Liver (tissue), 3 donors: Measurements from ENCODE around the gene MARK1.

ENCODE experiments used
- FOXA1 ChIP-seq: IDR thresholded peaks from 2 replicates; pipeline ENCODE4 v1.6.1; 2016; ENCODE audit warnings: antibody characterized with exemption
- RAD21 ChIP-seq, 2 donors: IDR thresholded peaks; 2 replicates each; pipeline ENCODE4 v1.6.1; 2016; ENCODE audit warnings: antibody characterized with exemption in 2 of 2, mild to moderate bottlenecking in 2 of 2
- SP1 ChIP-seq: IDR thresholded peaks from 2 replicates; pipeline ENCODE4 v1.6.1; 2018; ENCODE audit warnings: antibody characterized with exemption, mild to moderate bottlenecking
- TAF1 ChIP-seq: conservative IDR thresholded peaks from 2 replicates; pipeline ENCODE4 v1.6.1; 2016; ENCODE audit warnings: antibody characterized with exemption, mild to moderate bottlenecking
- TF ChIP-seq, protein P1 (sequence below): IDR thresholded peaks from 2 replicates; pipeline ENCODE4 v1.6.1; 2016; ENCODE audit warnings: antibody characterized with exemption, mild to moderate bottlenecking
- TF ChIP-seq, protein P2 (sequence below): fragments of 150-350 bp; IDR thresholded peaks from 2 replicates; pipeline ENCODE4 v1.5.1; 2017; ENCODE audit warnings: improper control_type of control experiment, low read depth, low read length; ENCODE audit not compliant: missing input control
- TF ChIP-seq, protein P3 (sequence below): IDR thresholded peaks from 2 replicates; pipeline ENCODE4 v1.6.1; 2016; ENCODE audit warnings: antibody characterized with exemption
- donor health status: healthy.
- donor health status: healthy.

DNA sequence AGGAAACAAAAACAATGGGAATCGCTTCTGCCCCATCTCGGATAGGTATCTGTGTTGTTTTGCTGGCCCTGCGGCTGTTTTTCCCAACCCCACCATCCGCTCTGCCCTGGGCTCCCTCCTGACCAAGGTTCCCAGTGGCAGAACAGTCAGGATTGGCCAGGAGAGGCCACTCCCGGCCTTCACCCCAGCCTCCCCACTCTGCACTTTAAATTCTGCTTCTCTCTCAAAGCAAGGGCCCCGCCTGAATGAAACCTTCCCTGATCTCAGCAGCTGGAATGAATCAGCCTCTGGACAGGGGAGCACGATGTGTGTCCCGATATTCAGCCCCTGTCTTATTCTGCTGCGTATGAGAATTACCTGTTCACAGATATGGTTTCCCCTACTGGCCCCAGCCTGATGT is 178.5 kb downstream of the MARK1 start:
- TF ChIP-seq, protein P1, sequence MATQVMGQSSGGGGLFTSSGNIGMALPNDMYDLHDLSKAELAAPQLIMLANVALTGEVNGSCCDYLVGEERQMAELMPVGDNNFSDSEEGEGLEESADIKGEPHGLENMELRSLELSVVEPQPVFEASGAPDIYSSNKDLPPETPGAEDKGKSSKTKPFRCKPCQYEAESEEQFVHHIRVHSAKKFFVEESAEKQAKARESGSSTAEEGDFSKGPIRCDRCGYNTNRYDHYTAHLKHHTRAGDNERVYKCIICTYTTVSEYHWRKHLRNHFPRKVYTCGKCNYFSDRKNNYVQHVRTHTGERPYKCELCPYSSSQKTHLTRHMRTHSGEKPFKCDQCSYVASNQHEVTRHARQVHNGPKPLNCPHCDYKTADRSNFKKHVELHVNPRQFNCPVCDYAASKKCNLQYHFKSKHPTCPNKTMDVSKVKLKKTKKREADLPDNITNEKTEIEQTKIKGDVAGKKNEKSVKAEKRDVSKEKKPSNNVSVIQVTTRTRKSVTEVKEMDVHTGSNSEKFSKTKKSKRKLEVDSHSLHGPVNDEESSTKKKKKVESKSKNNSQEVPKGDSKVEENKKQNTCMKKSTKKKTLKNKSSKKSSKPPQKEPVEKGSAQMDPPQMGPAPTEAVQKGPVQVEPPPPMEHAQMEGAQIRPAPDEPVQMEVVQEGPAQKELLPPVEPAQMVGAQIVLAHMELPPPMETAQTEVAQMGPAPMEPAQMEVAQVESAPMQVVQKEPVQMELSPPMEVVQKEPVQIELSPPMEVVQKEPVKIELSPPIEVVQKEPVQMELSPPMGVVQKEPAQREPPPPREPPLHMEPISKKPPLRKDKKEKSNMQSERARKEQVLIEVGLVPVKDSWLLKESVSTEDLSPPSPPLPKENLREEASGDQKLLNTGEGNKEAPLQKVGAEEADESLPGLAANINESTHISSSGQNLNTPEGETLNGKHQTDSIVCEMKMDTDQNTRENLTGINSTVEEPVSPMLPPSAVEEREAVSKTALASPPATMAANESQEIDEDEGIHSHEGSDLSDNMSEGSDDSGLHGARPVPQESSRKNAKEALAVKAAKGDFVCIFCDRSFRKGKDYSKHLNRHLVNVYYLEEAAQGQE = no peak
- TF ChIP-seq, protein P2, sequence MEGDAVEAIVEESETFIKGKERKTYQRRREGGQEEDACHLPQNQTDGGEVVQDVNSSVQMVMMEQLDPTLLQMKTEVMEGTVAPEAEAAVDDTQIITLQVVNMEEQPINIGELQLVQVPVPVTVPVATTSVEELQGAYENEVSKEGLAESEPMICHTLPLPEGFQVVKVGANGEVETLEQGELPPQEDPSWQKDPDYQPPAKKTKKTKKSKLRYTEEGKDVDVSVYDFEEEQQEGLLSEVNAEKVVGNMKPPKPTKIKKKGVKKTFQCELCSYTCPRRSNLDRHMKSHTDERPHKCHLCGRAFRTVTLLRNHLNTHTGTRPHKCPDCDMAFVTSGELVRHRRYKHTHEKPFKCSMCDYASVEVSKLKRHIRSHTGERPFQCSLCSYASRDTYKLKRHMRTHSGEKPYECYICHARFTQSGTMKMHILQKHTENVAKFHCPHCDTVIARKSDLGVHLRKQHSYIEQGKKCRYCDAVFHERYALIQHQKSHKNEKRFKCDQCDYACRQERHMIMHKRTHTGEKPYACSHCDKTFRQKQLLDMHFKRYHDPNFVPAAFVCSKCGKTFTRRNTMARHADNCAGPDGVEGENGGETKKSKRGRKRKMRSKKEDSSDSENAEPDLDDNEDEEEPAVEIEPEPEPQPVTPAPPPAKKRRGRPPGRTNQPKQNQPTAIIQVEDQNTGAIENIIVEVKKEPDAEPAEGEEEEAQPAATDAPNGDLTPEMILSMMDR = no peak
- TF ChIP-seq FOXA1 = no peak
- TF ChIP-seq SP1 = no peak
- no peak for TF ChIP-seq RAD21 (IDR thresholded peaks at IDR 0.05)
- TF ChIP-seq TAF1 = no peak
- TF ChIP-seq, protein P3, sequence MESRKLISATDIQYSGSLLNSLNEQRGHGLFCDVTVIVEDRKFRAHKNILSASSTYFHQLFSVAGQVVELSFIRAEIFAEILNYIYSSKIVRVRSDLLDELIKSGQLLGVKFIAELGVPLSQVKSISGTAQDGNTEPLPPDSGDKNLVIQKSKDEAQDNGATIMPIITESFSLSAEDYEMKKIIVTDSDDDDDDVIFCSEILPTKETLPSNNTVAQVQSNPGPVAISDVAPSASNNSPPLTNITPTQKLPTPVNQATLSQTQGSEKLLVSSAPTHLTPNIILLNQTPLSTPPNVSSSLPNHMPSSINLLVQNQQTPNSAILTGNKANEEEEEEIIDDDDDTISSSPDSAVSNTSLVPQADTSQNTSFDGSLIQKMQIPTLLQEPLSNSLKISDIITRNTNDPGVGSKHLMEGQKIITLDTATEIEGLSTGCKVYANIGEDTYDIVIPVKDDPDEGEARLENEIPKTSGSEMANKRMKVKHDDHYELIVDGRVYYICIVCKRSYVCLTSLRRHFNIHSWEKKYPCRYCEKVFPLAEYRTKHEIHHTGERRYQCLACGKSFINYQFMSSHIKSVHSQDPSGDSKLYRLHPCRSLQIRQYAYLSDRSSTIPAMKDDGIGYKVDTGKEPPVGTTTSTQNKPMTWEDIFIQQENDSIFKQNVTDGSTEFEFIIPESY = no peak
